Caco-2 (cell line): ENCODE measurements around the gene EML4. TPM values are rescaled to one million over a fixed set of nuclear protein-coding genes. Genes with fewer than 3 reads are reported as not detected.

Source experiments
- BruUV-seq: library from RNA; stranded (reverse); fragments of 400-500 nt; replicated peaks from 2 replicates; lab custom pipeline; 2021; lab: Mats Ljungman, UMichigan
- CTCF ChIA-PET: fragments of 300-600 bp; sonication (Branson Sonifier 250); formaldehyde crosslinking; loops from one replicate; lab custom pipeline; 2022; ENCODE audit warnings: antibody characterized with exemption; lab: Charles Lee
- POLR2A ChIA-PET: fragments of 300-600 bp; sonication (Branson Sonifier 250); formaldehyde crosslinking; loops from one replicate; lab custom pipeline; 2022; ENCODE audit warnings: antibody characterized with exemption; lab: Charles Lee
- DNase-seq, 2 experiments: peaks; one replicate each; pipeline versions ENCODE4 v3.0.0 to v3.0.0-alpha.2; 2020 to 2022
- H3K27me3 ChIP-seq: replicated peaks from 2 replicates; pipeline ENCODE4 v1.6.0; 2011; ENCODE audit warnings: low read length; ENCODE audit not compliant: control insufficient read depth, insufficient read depth
- H3K36me3 ChIP-seq: 2 replicates; pipeline ENCODE4 v1.5.1; 2011; ENCODE audit warnings: low read length; ENCODE audit not compliant: control insufficient read depth, insufficient read depth
- H3K4me1 ChIP-seq: fragments of 250-450 bp; sonication (Bioruptor Pico); 2 replicates; pipeline ENCODE4 v1.5.1; 2020; ENCODE audit warnings: mild to moderate bottlenecking
- H3K4me3 ChIP-seq: 2 replicates; pipeline ENCODE4 v1.5.1; 2011; ENCODE audit warnings: low read depth, mild to moderate bottlenecking, control low read depth, low read length
- H3K9me3 ChIP-seq: fragments of 250-450 bp; sonication (Bioruptor Pico); 2 replicates; pipeline ENCODE4 v1.5.1; 2020; ENCODE audit warnings: mild to moderate bottlenecking, moderate library complexity
- H3K27ac Mint-ChIP-seq: one replicate; pipeline ENCODE4 v1.8.0; 2022; ENCODE audit warnings: mixed read lengths; ENCODE audit not compliant: unreplicated experiment
- H3K27me3 Mint-ChIP-seq: one replicate; pipeline ENCODE4 v1.8.0; 2022; ENCODE audit warnings: mixed read lengths; ENCODE audit not compliant: insufficient read depth, unreplicated experiment
- H3K36me3 Mint-ChIP-seq: one replicate; pipeline ENCODE4 v1.8.0; 2022; ENCODE audit warnings: mild to moderate bottlenecking, mixed read lengths; ENCODE audit not compliant: insufficient read depth, unreplicated experiment
- H3K4me1 Mint-ChIP-seq: one replicate; pipeline ENCODE4 v1.8.0; 2022; ENCODE audit warnings: low read depth, mixed read lengths; ENCODE audit not compliant: unreplicated experiment
- H3K4me3 Mint-ChIP-seq: one replicate; pipeline ENCODE4 v1.8.0; 2022; ENCODE audit warnings: mild to moderate bottlenecking, moderate library complexity, mixed read lengths; ENCODE audit not compliant: unreplicated experiment
- H3K9me3 Mint-ChIP-seq: one replicate; pipeline ENCODE4 v1.8.0; 2022; ENCODE audit warnings: mixed read lengths; ENCODE audit not compliant: unreplicated experiment
- intact Hi-C: fragments of 100-400 bp; cut with micrococcal nuclease; formaldehyde crosslinking; loops from one replicate; pipeline ENCODE4 v1.10.0; 2022; ENCODE audit not compliant: unreplicated experiment
- total RNA-seq: library from RNA; stranded (reverse); gene quantifications from 2 replicates; pipeline ENCODE4 v1.2.3, GENCODE V29; 2022
- TF ChIP-seq, protein P1 (sequence below), 2 experiments: fragments of 200-600 bp in 1 of 2; IDR thresholded peaks; 1 replicate in 1 of 2; 2 replicates in 1 of 2; pipeline versions ENCODE4 v1.5.1 to v1.8.0; 2011 to 2022; ENCODE audit warnings: antibody characterized with exemption in 1 of 2, control low read depth in 1 of 2, inconsistent platforms in 1 of 2, low read depth in 1 of 2, low read length in 1 of 2, mild to moderate bottlenecking in 1 of 2, moderate library complexity in 1 of 2; ENCODE audit not compliant: insufficient read depth in 1 of 2, severe bottlenecking in 1 of 2, unreplicated experiment in 1 of 2

The EML4 gene
- total RNA-seq, 1 experiment from 2014 or later, result 125 TPM

GRCh38 chr2:42303252-42303651, 134.1 kb downstream of the EML4 start:
- H3K4me3 Mint-ChIP-seq, result no peak overlapping the region
- H3K27ac Mint-ChIP-seq, result no peak overlapping the region
- intact Hi-C loops, result loop anchor here (1.0 kb wide), 1 partner anchor 10 kb away; no protein-coding TSS in a partner anchor
- peaks cover 7% of the 10 kb centered on the region for H3K36me3 ChIP-seq
- peaks cover 80% of the 10 kb centered on the region for H3K36me3 Mint-ChIP-seq
- H3K4me1 Mint-ChIP-seq, result no peaks in the 10 kb centered on the region
- H3K9me3 ChIP-seq, result no peaks in the 10 kb centered on the region
- no peaks in the 10 kb centered on the region for H3K27me3 ChIP-seq
- no peaks in the 10 kb centered on the region for H3K4me1 ChIP-seq
- BruUV-seq, result no TSS peak
- ChIA-PET CTCF (no interaction called here), POLR2A (no interaction called here)
- H3K27me3 Mint-ChIP-seq, result no peaks in the 10 kb centered on the region
- H3K9me3 Mint-ChIP-seq, result no peaks in the 10 kb centered on the region
- no peak for DNase-seq
- no peak overlapping the region for H3K4me3 ChIP-seq
- TF ChIP-seq, protein P1, sequence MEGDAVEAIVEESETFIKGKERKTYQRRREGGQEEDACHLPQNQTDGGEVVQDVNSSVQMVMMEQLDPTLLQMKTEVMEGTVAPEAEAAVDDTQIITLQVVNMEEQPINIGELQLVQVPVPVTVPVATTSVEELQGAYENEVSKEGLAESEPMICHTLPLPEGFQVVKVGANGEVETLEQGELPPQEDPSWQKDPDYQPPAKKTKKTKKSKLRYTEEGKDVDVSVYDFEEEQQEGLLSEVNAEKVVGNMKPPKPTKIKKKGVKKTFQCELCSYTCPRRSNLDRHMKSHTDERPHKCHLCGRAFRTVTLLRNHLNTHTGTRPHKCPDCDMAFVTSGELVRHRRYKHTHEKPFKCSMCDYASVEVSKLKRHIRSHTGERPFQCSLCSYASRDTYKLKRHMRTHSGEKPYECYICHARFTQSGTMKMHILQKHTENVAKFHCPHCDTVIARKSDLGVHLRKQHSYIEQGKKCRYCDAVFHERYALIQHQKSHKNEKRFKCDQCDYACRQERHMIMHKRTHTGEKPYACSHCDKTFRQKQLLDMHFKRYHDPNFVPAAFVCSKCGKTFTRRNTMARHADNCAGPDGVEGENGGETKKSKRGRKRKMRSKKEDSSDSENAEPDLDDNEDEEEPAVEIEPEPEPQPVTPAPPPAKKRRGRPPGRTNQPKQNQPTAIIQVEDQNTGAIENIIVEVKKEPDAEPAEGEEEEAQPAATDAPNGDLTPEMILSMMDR (IDR thresholded peaks at IDR 0.05; ENCODE audit: insufficient read depth in 1 of 2, low read depth in 1 of 2, low read length in 1 of 2, severe bottlenecking in 1 of 2, unreplicated experiment in 1 of 2), result no peak

DNA sequence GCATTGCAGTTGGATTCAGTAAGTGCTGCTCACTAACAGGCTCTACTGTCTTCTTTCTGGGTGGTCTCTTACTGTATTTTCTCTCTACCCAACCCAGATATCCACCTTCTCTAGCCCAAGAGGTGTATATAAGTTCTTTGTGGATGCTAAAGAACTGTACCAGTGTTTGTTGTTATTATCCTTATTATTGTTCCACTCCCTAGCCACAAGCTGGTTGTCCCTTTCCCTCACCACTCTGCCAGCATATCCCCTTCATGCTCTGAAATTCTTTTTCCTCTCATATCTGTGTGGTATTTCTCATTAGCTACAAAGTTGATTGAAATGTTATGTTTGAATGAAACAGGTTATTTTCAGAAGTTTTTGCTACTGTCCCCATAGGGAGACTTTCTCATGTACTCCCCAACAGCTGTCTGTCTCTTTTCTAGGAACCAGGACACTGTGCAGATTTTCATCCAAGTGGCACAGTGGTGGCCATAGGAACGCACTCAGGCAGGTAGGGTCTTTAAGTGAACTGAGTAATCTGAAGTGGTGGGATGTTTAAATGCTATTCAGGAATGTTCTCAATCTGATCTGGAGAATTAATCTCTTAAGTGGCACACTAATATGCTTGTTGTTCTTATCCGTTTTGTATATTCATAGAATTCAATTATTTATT, 135.0 kb downstream of the EML4 start:
- H3K4me1 Mint-ChIP-seq, result no peaks in the 10 kb centered on the region
- Histone ChIP-seq H3K4me3 (no peak overlapping the region), H3K27me3 (no peaks in the 10 kb centered on the region), H3K4me1 (no peaks in the 10 kb centered on the region), H3K9me3 (no peaks in the 10 kb centered on the region), H3K36me3 (peaks cover 5% of the 10 kb centered on the region)
- H3K4me3 Mint-ChIP-seq, result no peak overlapping the region
- POLR2A ChIA-PET, result no interaction called here
- peaks cover 80% of the 10 kb centered on the region for H3K36me3 Mint-ChIP-seq
- H3K27me3 Mint-ChIP-seq, result no peaks in the 10 kb centered on the region
- intact Hi-C loops, result no loop called here
- DNase-seq, result no peak
- TF ChIP-seq, protein P1 (IDR thresholded peaks at IDR 0.05; ENCODE audit: insufficient read depth in 1 of 2, low read depth in 1 of 2, low read length in 1 of 2, severe bottlenecking in 1 of 2, unreplicated experiment in 1 of 2), result no peak
- CTCF ChIA-PET, result no interaction called here
- no peaks in the 10 kb centered on the region for H3K9me3 Mint-ChIP-seq
- BruUV-seq, result no TSS peak
- no peak overlapping the region for H3K27ac Mint-ChIP-seq

DNA sequence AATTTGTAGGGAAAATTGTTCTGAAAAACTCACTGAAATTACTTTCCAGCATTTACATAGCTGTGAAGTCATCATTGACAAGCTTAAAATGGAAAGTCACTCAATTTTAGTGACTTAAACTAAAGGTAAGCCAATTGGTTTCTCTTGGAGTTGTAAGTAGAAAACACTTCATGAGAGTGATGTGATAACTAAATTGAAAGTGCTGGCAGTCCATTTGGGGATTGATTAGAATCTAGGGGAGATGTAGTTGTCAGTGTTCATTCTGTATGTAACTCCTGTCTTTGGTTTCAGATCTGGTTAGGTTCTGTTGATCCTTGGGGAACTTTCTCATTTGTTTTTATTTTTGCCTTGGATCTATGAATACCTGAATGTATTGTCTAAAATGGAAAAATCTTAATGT, 138.0 kb downstream of the EML4 start:
- Histone ChIP-seq H3K36me3 (peaks cover 5% of the 10 kb centered on the region), H3K27me3 (no peaks in the 10 kb centered on the region), H3K4me1 (no peaks in the 10 kb centered on the region), H3K4me3 (no peak overlapping the region), H3K9me3 (no peaks in the 10 kb centered on the region)
- CTCF ChIA-PET, result no interaction called here
- Mint-ChIP-seq H3K4me3 (no peak overlapping the region), H3K27me3 (no peaks in the 10 kb centered on the region), H3K4me1 (no peaks in the 10 kb centered on the region), H3K36me3 (peaks cover 66% of the 10 kb centered on the region), H3K27ac (no peak overlapping the region), H3K9me3 (no peaks in the 10 kb centered on the region)
- BruUV-seq, result no TSS peak
- no peak for DNase-seq
- TF ChIP-seq, protein P1 (IDR thresholded peaks at IDR 0.05; ENCODE audit: insufficient read depth in 1 of 2, low read depth in 1 of 2, low read length in 1 of 2, severe bottlenecking in 1 of 2, unreplicated experiment in 1 of 2), result no peak
- intact Hi-C loops, result no loop called here
- POLR2A ChIA-PET, result no interaction called here
